DOHH2 (cell line): ENCODE measurements around the gene TRAF2.
A peak's percentile ranks its signal among the peaks of the same experiment; 100 is the strongest.

Source experiments
- H3F3A ChIP-seq: fragments of 200-600 bp; sonication (generic), shearing (Covaris generic); 2 replicates; pipeline ENCODE4 v1.6.0; 2016; ENCODE audit warnings: antibody characterized with exemption, mild to moderate bottlenecking; ENCODE audit not compliant: control insufficient read depth, insufficient read depth
- H3K27ac ChIP-seq: fragments of 200-600 bp; sonication (generic); 2 replicates; pipeline ENCODE4 v1.5.1; 2014; ENCODE audit warnings: low read depth, mild to moderate bottlenecking, low read length, moderate library complexity
- H3K27me3 ChIP-seq: fragments of 200-600 bp; sonication (generic); 2 replicates; pipeline ENCODE4 v1.6.1; 2014; ENCODE audit warnings: mild to moderate bottlenecking, low read length, mixed read lengths; ENCODE audit not compliant: control insufficient read depth
- H3K36me3 ChIP-seq: fragments of 200-600 bp; sonication (generic); 2 replicates; pipeline ENCODE4 v1.6.1; 2014; ENCODE audit warnings: mild to moderate bottlenecking, low read length, moderate library complexity, mixed read lengths; ENCODE audit not compliant: control insufficient read depth
- H3K4me1 ChIP-seq: fragments of 200-600 bp; sonication (generic); 2 replicates; pipeline ENCODE4 v1.6.1; 2014; ENCODE audit warnings: mild to moderate bottlenecking, low read length, mixed read lengths; ENCODE audit not compliant: control insufficient read depth
- H3K4me2 ChIP-seq: fragments of 200-600 bp; sonication (generic); 2 replicates; pipeline ENCODE4 v1.6.0; 2014; ENCODE audit warnings: mild to moderate bottlenecking, low read length, moderate library complexity
- H3K4me3 ChIP-seq: fragments of 200-600 bp; sonication (generic); 2 replicates; pipeline ENCODE4 v1.5.1; 2014; ENCODE audit warnings: mild to moderate bottlenecking, low read length, mixed read lengths
- H3K79me2 ChIP-seq: fragments of 200-600 bp; sonication (generic); 2 replicates; pipeline ENCODE4 v1.6.1; 2014; ENCODE audit warnings: mild to moderate bottlenecking, low read length, mixed read lengths; ENCODE audit not compliant: control insufficient read depth
- H3K9me2 ChIP-seq: fragments of 200-600 bp; sonication (generic); replicated peaks from 2 replicates; pipeline ENCODE4 v1.6.1; 2014; ENCODE audit warnings: mild to moderate bottlenecking, low read length, mixed read lengths; ENCODE audit not compliant: control insufficient read depth
- H3K9me3 ChIP-seq: fragments of 200-600 bp; sonication (generic); 2 replicates; pipeline ENCODE4 v1.6.1; 2014; ENCODE audit warnings: antibody characterized with exemption, low read length, mixed read lengths; ENCODE audit not compliant: control insufficient read depth, insufficient read depth
- H4K20me1 ChIP-seq: fragments of 200-600 bp; sonication (generic); 2 replicates; pipeline ENCODE4 v1.6.0; 2014; ENCODE audit warnings: low read depth, mild to moderate bottlenecking, antibody characterized with exemption, low read length, moderate library complexity; ENCODE audit not compliant: control insufficient read depth, insufficient read depth
- CTCF ChIP-seq: fragments of 200-600 bp; sonication (generic); IDR thresholded peaks from one replicate; pipeline ENCODE4 v1.5.1; 2014; ENCODE audit warnings: antibody characterized with exemption, mild to moderate bottlenecking, low read depth, low read length; ENCODE audit not compliant: poor library complexity, severe bottlenecking
- EZH2phosphoT487 ChIP-seq: fragments of 200-600 bp; sonication (generic); IDR thresholded peaks from 2 replicates; pipeline ENCODE4 v1.6.1; 2017; ENCODE audit warnings: borderline replicate concordance, mild to moderate bottlenecking, antibody characterized with exemption, low read length, moderate library complexity, mixed read lengths

TRAF2 gene

GRCh38 chr9:136964833-136965422, 78.6 kb downstream of the TRAF2 start:
- no peak overlapping the region for H3K27ac ChIP-seq
- no peaks in the 10 kb centered on the region for H3K36me3 ChIP-seq
- H3K4me3 ChIP-seq, result no peak overlapping the region
- no peaks in the 10 kb centered on the region for H3K9me3 ChIP-seq
- no peaks in the 10 kb centered on the region for H3K27me3 ChIP-seq
- no peaks in the 10 kb centered on the region for H3K9me2 ChIP-seq
- H4K20me1 ChIP-seq, result no peaks in the 10 kb centered on the region
- H3K79me2 ChIP-seq, result no peaks in the 10 kb centered on the region
- TF ChIP-seq CTCF, result no peak
- TF ChIP-seq EZH2phosphoT487, result no peak
- H3F3A ChIP-seq, result no peaks in the 10 kb centered on the region
- H3K4me2 ChIP-seq, result no peak overlapping the region
- H3K4me1 ChIP-seq, result peaks cover 14% of the 10 kb centered on the region

- peaks cover 14% of the 10 kb centered on the region for H3K4me1 ChIP-seq
- H3K9me3 ChIP-seq, result no peaks in the 10 kb centered on the region
- TF ChIP-seq CTCF (no peak), EZH2phosphoT487 (no peak)
- no peaks in the 10 kb centered on the region for H3K79me2 ChIP-seq
- peak overlapping the region; percentile 61 for H3K4me2 ChIP-seq
- H3K27me3 ChIP-seq, result no peaks in the 10 kb centered on the region
- peak overlapping the region; percentile 49 for H3K4me3 ChIP-seq
- no peaks in the 10 kb centered on the region for H3K36me3 ChIP-seq
- no peak overlapping the region for H3K27ac ChIP-seq
- H3K9me2 ChIP-seq, result no peaks in the 10 kb centered on the region
- no peaks in the 10 kb centered on the region for H4K20me1 ChIP-seq
- H3F3A ChIP-seq, result no peaks in the 10 kb centered on the region
Observed at GRCh38 chr9:136965771-136966484, 79.6 kb downstream of the TRAF2 start.

- Histone ChIP-seq H3K36me3 (no peaks in the 10 kb centered on the region), H3K27me3 (no peaks in the 10 kb centered on the region), H4K20me1 (no peaks in the 10 kb centered on the region), H3K9me3 (no peaks in the 10 kb centered on the region), H3K27ac (no peak overlapping the region), H3K4me2 (no peak overlapping the region), H3F3A (no peaks in the 10 kb centered on the region), H3K9me2 (no peaks in the 10 kb centered on the region), H3K4me3 (no peak overlapping the region), H3K79me2 (no peaks in the 10 kb centered on the region), H3K4me1 (peaks cover 14% of the 10 kb centered on the region)
- no peak for TF ChIP-seq EZH2phosphoT487
- TF ChIP-seq CTCF, result no peak
Observed at GRCh38 chr9:136968333-136969127, 82.2 kb downstream of the TRAF2 start.
